HepG2 (cell line): ENCODE results near the gene RPS10. TPM values are rescaled to one million over a fixed set of nuclear protein-coding genes. Genes with fewer than 3 reads are reported as not detected.
A peak's percentile ranks its signal among the peaks of the same experiment; 100 is the strongest.

Experiments
- GATAD1 ChIP-seq: IDR thresholded peaks from 2 replicates; pipeline ENCODE4 v1.6.1; 2016; ENCODE audit warnings: missing genetic modification reagents, missing compliant biosample characterization
- GLI4 ChIP-seq: sonication (generic); formaldehyde crosslinking; IDR thresholded peaks from 2 replicates; pipeline ENCODE4 v1.5.1; 2020; ENCODE audit warnings: missing genetic modification reagents, mild to moderate bottlenecking, moderate library complexity, borderline replicate concordance
- HDAC2 ChIP-seq: sonication (generic); formaldehyde crosslinking; IDR thresholded peaks from 2 replicates; pipeline ENCODE4 v1.4.0; 2020; ENCODE audit warnings: missing genetic modification reagents
- MED13 ChIP-seq: sonication (generic); formaldehyde crosslinking; IDR thresholded peaks from 2 replicates; pipeline ENCODE4 v1.5.0; 2020; ENCODE audit warnings: missing genetic modification reagents
- MIER2 ChIP-seq: IDR thresholded peaks from 2 replicates; pipeline ENCODE4 v1.6.1; 2016; ENCODE audit warnings: missing biosample characterization, missing genetic modification reagents
- NCOA2 ChIP-seq: sonication (generic); formaldehyde crosslinking; IDR thresholded peaks from 2 replicates; pipeline ENCODE4 v1.8.0; 2022; ENCODE audit warnings: inconsistent platforms
- NFE2L2 ChIP-seq: fragments of 150-350 bp; IDR thresholded peaks from 2 replicates; pipeline ENCODE4 v1.6.1; 2014; ENCODE audit warnings: low read length
- NR2C2 ChIP-seq: sonication (generic); formaldehyde crosslinking; IDR thresholded peaks from 2 replicates; pipeline ENCODE4 v1.4.0; 2020; ENCODE audit warnings: missing genetic modification reagents, mild to moderate bottlenecking, moderate library complexity, borderline replicate concordance
- PAXIP1 ChIP-seq: sonication (generic); formaldehyde crosslinking; conservative IDR thresholded peaks from 2 replicates; pipeline ENCODE4 v1.4.0; 2020; ENCODE audit warnings: mild to moderate bottlenecking, missing genetic modification reagents, moderate library complexity
- PTBP1 ChIP-seq: fragments of 200-400 bp; formaldehyde crosslinking; IDR thresholded peaks from 2 replicates; pipeline ENCODE4 v1.6.1; 2018; ENCODE audit warnings: low read length, low read depth; ENCODE audit not compliant: poor library complexity, severe bottlenecking
- RFX1 ChIP-seq: fragments of 450-650 bp; IDR thresholded peaks from 2 replicates; pipeline ENCODE4 v1.6.1; 2017
- RFX3 ChIP-seq: IDR thresholded peaks from 2 replicates; pipeline ENCODE4 v1.6.1; 2016; ENCODE audit warnings: missing biosample characterization, missing genetic modification reagents
- SIX1 ChIP-seq: sonication (generic); formaldehyde crosslinking; IDR thresholded peaks from 2 replicates; pipeline ENCODE4 v1.4.0; 2020; ENCODE audit warnings: missing genetic modification reagents, borderline replicate concordance
- SMARCC2 ChIP-seq: fragments of 450-650 bp; IDR thresholded peaks from 2 replicates; pipeline ENCODE4 v1.6.1; 2017; ENCODE audit warnings: antibody characterized with exemption, mild to moderate bottlenecking
- STAG1 ChIP-seq: sonication (generic); formaldehyde crosslinking; IDR thresholded peaks from 2 replicates; pipeline ENCODE4 v1.4.0; 2020; ENCODE audit warnings: missing genetic modification reagents
- TCF7L2 ChIP-seq: IDR thresholded peaks from 2 replicates; pipeline ENCODE4 v1.6.1; 2011; ENCODE audit warnings: mild to moderate bottlenecking, low read depth, low read length, moderate library complexity
- THAP9 ChIP-seq: sonication (generic); formaldehyde crosslinking; IDR thresholded peaks from 2 replicates; pipeline ENCODE4; 2020; ENCODE audit warnings: missing genetic modification reagents, mild to moderate bottlenecking, borderline replicate concordance
- ZFAT ChIP-seq: sonication (generic); formaldehyde crosslinking; conservative IDR thresholded peaks from 2 replicates; pipeline ENCODE4 v1.8.1; 2023; ENCODE audit warnings: missing genetic modification reagents, inconsistent platforms
- ZFP36L1 ChIP-seq: sonication (generic); formaldehyde crosslinking; IDR thresholded peaks from 2 replicates; pipeline ENCODE4 v1.8.0; 2022; ENCODE audit warnings: mild to moderate bottlenecking, missing genetic modification reagents, moderate library complexity
- ZKSCAN8 ChIP-seq: IDR thresholded peaks from 2 replicates; pipeline ENCODE4 v1.6.1; 2016; ENCODE audit warnings: borderline replicate concordance, missing genetic modification reagents, missing compliant biosample characterization
- ZMAT3 ChIP-seq: sonication (generic); formaldehyde crosslinking; conservative IDR thresholded peaks from 2 replicates; pipeline ENCODE4 v1.7.0; 2021; ENCODE audit warnings: missing genetic modification reagents
- ZNF224 ChIP-seq: sonication (generic); formaldehyde crosslinking; IDR thresholded peaks from 2 replicates; pipeline ENCODE4 v1.5.0; 2020; ENCODE audit warnings: mild to moderate bottlenecking, missing genetic modification reagents
- ZNF33B ChIP-seq: sonication (generic); formaldehyde crosslinking; IDR thresholded peaks from 2 replicates; pipeline ENCODE4 v1.5.1; 2020; ENCODE audit warnings: mild to moderate bottlenecking, missing genetic modification reagents
- ZNF512 ChIP-seq: sonication (generic); formaldehyde crosslinking; IDR thresholded peaks from 2 replicates; pipeline ENCODE4 v1.4.0; 2020; ENCODE audit warnings: mild to moderate bottlenecking, missing genetic modification reagents
- ZNF543 ChIP-seq: sonication (generic); formaldehyde crosslinking; IDR thresholded peaks from 2 replicates; pipeline ENCODE4 v1.4.0; 2020; ENCODE audit warnings: mild to moderate bottlenecking, missing genetic modification reagents
- polyA plus RNA-seq, 8 experiments: library from polyadenylated mRNA; depleted of rRNA in 3 of 8; stranded (reverse) in 7 of 8; unstranded in 1 of 8; fragments of >200 nt; fragmentation: Illumina TruSeq in 4 of 8; extraction: Trizol in 4 of 8; gene quantifications; 2 replicates each; pipeline versions ENCODE4 v1.2.1 to v1.2.3, GENCODE V29; 2011 to 2016; ENCODE audit warnings: low read depth in 4 of 8, missing spikeins in 1 of 8, mixed read lengths in 1 of 8; ENCODE audit not compliant: insufficient read depth in 1 of 8
- total RNA-seq, 5 experiments: library from RNA; depleted of rRNA; stranded (reverse); fragments of >200 nt; fragmentation: Illumina TruSeq; extraction: Trizol; gene quantifications; 2 replicates each; pipeline ENCODE4 v1.2.3, GENCODE V29; 2016; ENCODE audit warnings: low read depth in 1 of 5

The RPS10 gene
- total and polyA plus RNA-seq, 2 of the 13 experiments (the other 11 are each of a cell fraction or from before 2014, with no cell fraction given) = 2,909 to 4,648 TPM

GRCh38 chr6:34459899-34460593 is 34.2 kb upstream of the RPS10 start (continued):
- no peak for TF ChIP-seq NR2C2 (CRISPR knock-in tag)
- TF ChIP-seq SMARCC2 = no peak
- 0 out of 2 replicates have a peak, but pooled peaks have one; percentile 35 for TF ChIP-seq ZKSCAN8 (CRISPR knock-in tag)
- TF ChIP-seq STAG1 (CRISPR knock-in tag) = peak; percentile 91
- 0 out of 2 replicates have a peak, but pooled peaks have one; percentile 35 for TF ChIP-seq HDAC2 (CRISPR knock-in tag)
- TF ChIP-seq ZNF33B (CRISPR knock-in tag) = no peak
- TF ChIP-seq TCF7L2 = no peak
- TF ChIP-seq ZFAT (CRISPR knock-in tag) = no peak
- no peak for TF ChIP-seq ZNF543 (CRISPR knock-in tag)
- no peak for TF ChIP-seq THAP9 (CRISPR knock-in tag)
- no peak for TF ChIP-seq ZNF224 (CRISPR knock-in tag)
- TF ChIP-seq MED13 (CRISPR knock-in tag) = no peak
- TF ChIP-seq RFX1 = no peak
- TF ChIP-seq ZNF512 = no peak
- TF ChIP-seq ZMAT3 (CRISPR knock-in tag) = no peak
- TF ChIP-seq MIER2 (CRISPR knock-in tag) = no peak
- no peak for TF ChIP-seq NFE2L2
- no peak for TF ChIP-seq ZFP36L1 (CRISPR knock-in tag)
- TF ChIP-seq RFX3 (CRISPR knock-in tag) = no peak
- no peak for TF ChIP-seq GLI4 (CRISPR knock-in tag)
- no peak for TF ChIP-seq NCOA2 (CRISPR knock-in tag)
- TF ChIP-seq PTBP1 = no peak
- TF ChIP-seq PAXIP1 (CRISPR knock-in tag) = no peak
- TF ChIP-seq SIX1 = no peak
- TF ChIP-seq GATAD1 (CRISPR knock-in tag) = no peak
